Adipocyte (in vitro differentiated cells): ENCODE data around the gene CSPG4.
"Not testable (repeated sequence)": the region's sequence is repeated elsewhere in the genome, so short reads cannot be mapped to it uniquely, and the experiment has no call there.

ENCODE experiments used
- DNase-seq: peaks from one replicate; pipeline ENCODE4 v3.0.0-alpha.2; 2015; ENCODE audit warnings: low read depth
- H3K27me3 ChIP-seq: replicated peaks from 2 replicates; pipeline ENCODE4 v1.7.0; 2013; ENCODE audit warnings: mild to moderate bottlenecking, low read length, moderate library complexity; ENCODE audit not compliant: control insufficient read depth, insufficient read depth
- H3K36me3 ChIP-seq: 2 replicates; pipeline ENCODE4 v1.7.0; 2013; ENCODE audit warnings: low read length, mild to moderate bottlenecking, moderate library complexity; ENCODE audit not compliant: control insufficient read depth, insufficient read depth, severe bottlenecking
- H3K4me1 ChIP-seq: 2 replicates; pipeline ENCODE4 v1.7.0; 2013; ENCODE audit warnings: mild to moderate bottlenecking, low read length, moderate library complexity; ENCODE audit not compliant: control insufficient read depth, insufficient read depth
- H3K4me3 ChIP-seq: 2 replicates; pipeline ENCODE4 v1.7.0; 2013; ENCODE audit warnings: mild to moderate bottlenecking, low read length, moderate library complexity
- H3K9ac ChIP-seq: 2 replicates; pipeline ENCODE4 v1.7.0; 2013; ENCODE audit warnings: mild to moderate bottlenecking, low read length, moderate library complexity
- H3K9me3 ChIP-seq: 2 replicates; pipeline ENCODE4 v1.7.0; 2013; ENCODE audit warnings: mild to moderate bottlenecking, low read length, moderate library complexity; ENCODE audit not compliant: control insufficient read depth

CSPG4 gene

DNA sequence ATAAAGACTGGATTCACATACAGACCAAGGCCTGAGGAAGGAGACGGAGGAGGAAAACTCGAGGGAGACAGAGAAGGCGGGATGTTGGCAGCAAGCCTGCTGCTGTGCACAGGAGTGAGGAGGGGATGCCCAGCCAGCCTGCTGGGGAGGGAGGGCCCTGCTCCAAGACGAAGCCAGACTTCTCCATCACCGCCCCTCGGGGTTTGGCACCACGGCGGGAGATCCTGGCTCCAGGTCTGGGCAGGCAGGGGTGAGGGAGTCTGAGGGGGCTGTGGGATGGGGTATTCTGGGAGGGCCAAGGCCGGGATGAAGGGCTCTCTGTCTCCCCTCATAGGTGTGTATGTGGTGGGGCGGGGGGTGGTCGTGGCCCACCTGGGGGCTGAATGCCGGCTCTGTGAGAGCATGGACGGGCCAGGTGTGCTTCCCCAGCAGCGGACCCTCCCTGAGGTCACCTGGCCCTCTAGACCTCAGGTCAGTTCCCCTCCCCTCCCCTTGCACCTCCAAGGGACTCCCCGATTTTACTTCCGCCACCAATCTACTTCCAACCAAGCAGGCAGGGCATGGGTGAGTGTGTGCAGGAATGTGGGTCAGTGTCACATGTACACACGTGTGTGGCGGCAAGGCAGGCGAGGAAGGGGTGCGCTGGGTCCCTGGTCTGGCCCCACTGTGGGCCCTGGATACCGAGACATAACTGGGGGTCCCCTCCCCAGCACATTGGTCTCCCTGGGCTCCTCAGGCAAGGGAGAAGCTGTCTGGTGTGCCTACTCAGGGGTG lies 14.5 kb downstream of the CSPG4 start:
- H3K27me3 ChIP-seq, DNase-seq, H3K9me3 ChIP-seq, H3K36me3 ChIP-seq, H3K4me3 ChIP-seq, H3K9ac ChIP-seq: not testable (repeated sequence)
- H3K4me1 ChIP-seq, result peaks cover 31% of the 10 kb centered on the region

- H3K4me1 ChIP-seq, result peaks cover 31% of the 10 kb centered on the region
- no peak overlapping the region for H3K4me3 ChIP-seq
- no peaks in the 10 kb centered on the region for H3K27me3 ChIP-seq
- no peak for DNase-seq
- no peak overlapping the region for H3K9ac ChIP-seq
- H3K36me3 ChIP-seq, result no peaks in the 10 kb centered on the region
- H3K9me3 ChIP-seq, result no peaks in the 10 kb centered on the region
Observed at GRCh38 chr15:75697523-75697922, 15.1 kb downstream of the CSPG4 start.

DNA sequence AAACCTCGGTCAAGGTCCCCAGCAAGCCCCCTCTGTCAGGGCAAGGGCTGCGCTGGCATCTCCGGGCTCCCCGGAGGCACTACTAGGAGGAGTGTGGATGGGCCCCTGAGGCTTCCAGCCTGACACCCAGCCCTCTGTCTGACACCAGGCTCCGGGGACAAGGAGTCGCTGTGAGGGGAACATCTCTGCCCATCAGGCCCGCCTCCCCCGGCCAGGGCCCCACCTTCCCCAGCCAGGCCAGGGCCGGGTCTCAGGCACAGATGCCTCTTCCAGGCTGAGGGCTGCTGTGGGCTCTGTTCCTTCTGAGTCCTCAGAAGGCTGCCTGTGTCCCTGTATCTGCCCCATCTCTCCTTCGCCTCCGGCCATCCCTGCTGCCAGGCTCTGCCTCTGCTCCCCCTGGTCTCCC lies 15.8 kb downstream of the CSPG4 start:
- Histone ChIP-seq H3K9me3 (no peaks in the 10 kb centered on the region), H3K9ac (no peak overlapping the region), H3K4me3 (no peak overlapping the region), H3K27me3 (no peaks in the 10 kb centered on the region), H3K36me3 (no peaks in the 10 kb centered on the region), H3K4me1 (peaks cover 31% of the 10 kb centered on the region)
- DNase-seq, result no peak

DNA sequence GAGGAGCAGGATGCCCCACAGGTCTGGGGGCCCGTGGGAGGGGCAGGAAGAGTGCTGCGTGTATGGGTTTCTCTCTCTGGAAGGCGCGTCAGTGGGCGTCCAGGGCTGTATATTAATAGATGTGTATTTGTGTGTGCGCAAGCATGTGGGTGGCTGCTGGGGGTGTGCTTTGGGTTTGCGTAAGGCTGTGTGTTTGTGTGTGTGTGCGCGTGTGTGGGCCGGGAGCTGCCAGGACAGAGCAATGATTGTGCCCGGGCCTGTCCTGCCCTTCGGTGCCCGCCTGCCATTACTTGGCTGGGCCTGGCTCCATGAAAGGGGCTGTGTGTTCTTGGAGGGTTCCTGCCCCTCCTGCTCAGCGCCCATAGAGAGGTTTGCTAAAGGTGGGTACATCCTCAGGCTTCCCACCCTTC lies 16.3 kb downstream of the CSPG4 start:
- H3K4me1 ChIP-seq, result peaks cover 31% of the 10 kb centered on the region
- no peak overlapping the region for H3K4me3 ChIP-seq
- H3K27me3 ChIP-seq, result no peaks in the 10 kb centered on the region
- H3K9me3 ChIP-seq, result no peaks in the 10 kb centered on the region
- peaks cover 4% of the 10 kb centered on the region for H3K36me3 ChIP-seq
- DNase-seq, result no peak
- no peak overlapping the region for H3K9ac ChIP-seq

DNA sequence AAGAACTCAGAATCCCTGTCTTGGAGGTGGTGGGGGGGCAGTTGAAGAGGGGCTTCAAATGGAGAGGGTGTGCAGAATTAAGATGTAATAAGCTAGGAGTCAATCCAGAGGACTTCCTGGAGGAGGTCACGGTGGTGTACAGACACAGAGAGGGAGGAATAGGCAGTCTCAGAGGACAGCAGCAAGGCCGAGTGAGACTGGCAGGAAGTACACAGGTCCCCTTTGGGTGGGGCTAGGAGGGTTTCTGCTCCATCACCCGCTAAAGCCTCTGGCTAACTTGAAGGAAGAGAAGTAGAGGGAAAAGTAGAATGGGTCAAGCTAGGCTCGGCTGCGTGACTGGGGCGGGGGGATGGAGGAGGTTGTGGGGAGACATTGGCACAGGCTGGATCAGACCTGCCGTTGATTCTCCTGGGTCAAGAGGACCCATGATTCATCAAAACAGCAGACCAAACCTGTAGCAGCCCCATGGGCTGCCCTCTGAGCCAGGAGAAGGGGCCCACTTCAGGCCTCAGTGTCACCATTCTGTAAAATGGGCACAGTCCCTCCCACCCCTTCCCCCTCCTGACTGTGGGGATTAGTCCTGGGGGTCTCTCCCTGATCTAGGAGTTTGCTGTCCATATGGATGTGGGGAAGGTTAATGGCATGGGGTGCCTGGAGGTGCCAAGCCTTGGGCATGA lies 16.9 kb downstream of the CSPG4 start:
- peaks cover 4% of the 10 kb centered on the region for H3K36me3 ChIP-seq
- peaks cover 26% of the 10 kb centered on the region for H3K4me1 ChIP-seq
- H3K4me3 ChIP-seq, result no peak overlapping the region
- no peak overlapping the region for H3K9ac ChIP-seq
- H3K9me3 ChIP-seq, result no peaks in the 10 kb centered on the region
- no peak for DNase-seq
- no peaks in the 10 kb centered on the region for H3K27me3 ChIP-seq

GRCh38 chr15:75695220-75695619 lies 17.4 kb downstream of the CSPG4 start:
- Histone ChIP-seq H3K9me3 (no peaks in the 10 kb centered on the region), H3K9ac (peak overlapping the region; percentile 14), H3K4me1 (peaks cover 21% of the 10 kb centered on the region), H3K27me3 (no peaks in the 10 kb centered on the region), H3K4me3 (no peak overlapping the region), H3K36me3 (peaks cover 4% of the 10 kb centered on the region)
- DNase-seq, result no peak

DNA sequence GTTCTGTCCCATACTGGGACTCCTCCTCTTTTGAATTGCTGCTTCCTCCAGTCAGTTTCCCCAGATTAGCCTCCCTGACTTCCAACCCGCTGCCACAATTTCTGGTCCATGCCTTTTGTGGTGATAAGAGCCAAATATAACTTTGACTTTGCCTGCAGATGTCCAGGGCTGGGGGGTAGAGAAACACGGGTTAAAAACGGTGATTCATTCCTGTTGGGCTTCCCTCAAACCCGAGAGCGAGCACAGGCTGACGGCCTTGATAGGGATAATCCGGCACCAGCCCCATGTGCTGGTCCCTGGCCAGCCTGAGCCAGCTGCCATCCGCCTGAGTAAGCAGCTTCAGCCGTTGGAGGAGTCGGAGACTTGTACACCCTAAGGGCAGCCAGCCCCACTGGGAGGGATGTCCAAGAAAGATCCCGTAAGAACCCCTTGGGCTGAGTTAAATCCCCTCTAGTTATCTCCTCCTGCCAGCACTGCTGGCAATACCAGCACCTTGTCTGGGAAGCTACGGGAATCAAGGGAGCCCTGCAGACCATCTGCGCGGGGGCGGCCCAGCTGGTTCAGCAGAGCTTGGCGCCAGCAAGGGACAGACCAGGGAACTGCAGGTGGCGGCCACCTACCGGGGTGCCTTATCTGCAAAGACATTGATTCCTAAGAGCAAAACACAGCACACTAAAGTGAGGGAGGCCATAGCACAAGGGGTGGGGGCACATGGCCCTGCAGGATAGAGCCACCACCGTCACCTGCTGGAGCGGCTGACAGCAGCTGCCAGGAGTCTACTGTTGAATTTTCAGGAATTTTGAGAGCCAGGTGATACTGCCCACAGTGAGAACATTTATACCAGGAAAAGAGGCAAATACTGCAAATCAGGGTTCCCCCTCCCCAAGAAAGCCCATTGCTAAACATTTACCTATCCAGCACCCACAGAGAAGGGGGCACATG lies 18.1 kb downstream of the CSPG4 start:
- peaks cover 4% of the 10 kb centered on the region for H3K36me3 ChIP-seq

GRCh38 chr15:75693501-75694240 lies 19.0 kb downstream of the CSPG4 start:
- DNase-seq, result peak; percentile 55

More for the DNA sequence above, 18.1 kb downstream of the CSPG4 start:
- H3K27me3 ChIP-seq, result no peaks in the 10 kb centered on the region
- DNase-seq, result peak; percentile 97
- H3K9me3 ChIP-seq, result no peaks in the 10 kb centered on the region
- H3K9ac ChIP-seq, result peak overlapping the region; percentile 60
- H3K4me1 ChIP-seq, result peaks cover 19% of the 10 kb centered on the region
- H3K4me3 ChIP-seq, result no peak overlapping the region

GRCh38 chr15:75693028-75693427 lies 19.6 kb downstream of the CSPG4 start:
- not testable (repeated sequence) for H3K9ac ChIP-seq, H3K4me3 ChIP-seq, H3K9me3 ChIP-seq, H3K27me3 ChIP-seq, DNase-seq
- peaks cover 19% of the 10 kb centered on the region for H3K4me1 ChIP-seq
- H3K36me3 ChIP-seq, result peaks cover 12% of the 10 kb centered on the region

More at GRCh38 chr15:75693501-75694240, 19.0 kb downstream of the CSPG4 start:
- no peaks in the 10 kb centered on the region for H3K9me3 ChIP-seq
- peaks cover 19% of the 10 kb centered on the region for H3K4me1 ChIP-seq
- H3K36me3 ChIP-seq, result peaks cover 6% of the 10 kb centered on the region
- no peaks in the 10 kb centered on the region for H3K27me3 ChIP-seq
- peak overlapping the region; percentile 60 for H3K9ac ChIP-seq
- no peak overlapping the region for H3K4me3 ChIP-seq

DNA sequence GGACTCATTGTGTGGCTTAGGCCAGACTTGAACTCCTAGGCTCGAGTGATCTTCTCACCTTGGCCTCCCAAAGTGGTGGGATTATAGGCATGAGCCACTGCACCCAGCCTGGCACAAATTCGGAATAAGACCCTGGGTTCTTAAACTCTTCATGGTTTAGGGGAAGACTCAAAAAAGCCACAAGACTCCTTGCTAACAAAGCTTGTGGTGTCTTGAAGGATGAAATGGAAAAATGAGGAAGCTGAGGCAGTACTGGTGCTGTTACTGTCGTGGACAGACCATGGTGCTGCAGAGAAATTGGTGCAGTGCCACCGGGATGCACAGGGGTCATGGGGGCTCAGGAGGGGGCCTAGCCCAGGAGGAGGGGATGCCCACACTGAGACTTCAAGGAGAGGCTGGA lies 20.3 kb downstream of the CSPG4 start:
- not testable (repeated sequence) for H3K9ac ChIP-seq, H3K4me3 ChIP-seq, H3K27me3 ChIP-seq, DNase-seq, H3K9me3 ChIP-seq
- Histone ChIP-seq H3K36me3 (peaks cover 12% of the 10 kb centered on the region), H3K4me1 (peaks cover 19% of the 10 kb centered on the region)
